GM12878 (cell line): ENCODE results near the gene HS3ST5. TPM values are rescaled to one million over a fixed set of nuclear protein-coding genes. Genes with fewer than 3 reads are reported as not detected.

Experiments
- ATAC-seq: fragments of 200-7000 bp; cut with Tn5 transposase; 3 replicates; pipeline ENCODE4 v1.9.1; 2020; ENCODE audit warnings: mild to moderate bottlenecking, moderate library complexity
- BruUV-seq: library from RNA; stranded (reverse); fragments of 400-500 nt; replicated peaks from 2 replicates; lab custom pipeline; 2021; lab: Mats Ljungman, UMichigan
- CTCF ChIA-PET: fragments of 300-600 bp; sonication (Branson Sonifier 250); formaldehyde crosslinking; extraction: SDS; loops from one replicate; lab custom pipeline; 2021; ENCODE audit warnings: inconsistent platforms; lab: Yijun Ruan, JAX
- POLR2A ChIA-PET: fragments of 350-600 bp; formaldehyde crosslinking; extraction: SDS; loops from one replicate; lab custom pipeline; 2021; ENCODE audit warnings: inconsistent platforms; lab: Charles Lee
- RAD21 ChIA-PET: fragments of 300-600 bp; sonication (Branson Sonifier 250); formaldehyde crosslinking; loops from one replicate; lab custom pipeline; 2023; ENCODE audit warnings: antibody characterized with exemption; ENCODE audit not compliant: unreplicated experiment; lab: Charles Lee
- SMC1A ChIA-PET: fragments of 300-600 bp; sonication (Branson Sonifier 250); formaldehyde crosslinking; loops from one replicate; lab custom pipeline; 2023; ENCODE audit not compliant: unreplicated experiment, uncharacterized antibody; lab: Charles Lee
- DNase-seq: peaks from one replicate; pipeline ENCODE4 v3.0.0-alpha.2; 2011; ENCODE audit warnings: low read depth, low spot score
- FAIRE-seq: peaks from 3 replicates; lab custom pipeline; 2011; peaks lifted over from hg19 to GRCh38; lab: Jason Lieb, UNC
- H2AFZ ChIP-seq: 2 replicates; pipeline ENCODE4 v1.6.0; 2011; ENCODE audit warnings: low read depth, low read length, control low read depth; ENCODE audit not compliant: control insufficient read depth
- H3K27ac ChIP-seq: 2 replicates; pipeline ENCODE4 v1.5.1; 2011; ENCODE audit warnings: control low read depth; ENCODE audit not compliant: control insufficient read depth, insufficient read depth
- H3K27me3 ChIP-seq, 2 experiments: replicated peaks in 1 of 2; 2 replicates each; pipeline versions ENCODE4 v1.6.0 to v1.6.1; 2011; ENCODE audit warnings: low read length in 1 of 2; ENCODE audit not compliant: control insufficient read depth in 2 of 2, insufficient read depth in 2 of 2
- H3K36me3 ChIP-seq, 2 experiments: 2 replicates each; pipeline ENCODE4 v1.5.1; 2011; ENCODE audit warnings: low read length in 1 of 2; ENCODE audit not compliant: control insufficient read depth in 2 of 2, insufficient read depth in 2 of 2
- H3K4me1 ChIP-seq: 2 replicates; pipeline ENCODE4 v1.6.1; 2011; ENCODE audit warnings: mild to moderate bottlenecking, low read length, moderate library complexity, mixed read lengths; ENCODE audit not compliant: control insufficient read depth, insufficient read depth
- H3K4me2 ChIP-seq: 2 replicates; pipeline ENCODE4 v1.6.0; 2011; ENCODE audit warnings: control low read depth; ENCODE audit not compliant: control insufficient read depth, insufficient read depth
- H3K4me3 ChIP-seq: fragments of 200-600 bp; sonication (generic); 2 replicates; pipeline ENCODE4 v1.5.1; 2016
- H3K79me2 ChIP-seq: 2 replicates; pipeline ENCODE4 v1.6.0; 2011; ENCODE audit warnings: low read length; ENCODE audit not compliant: control insufficient read depth, insufficient read depth
- H3K9ac ChIP-seq: 2 replicates; pipeline ENCODE4 v1.8.0; 2011; ENCODE audit warnings: low read length, control low read depth, mixed read lengths; ENCODE audit not compliant: control insufficient read depth, insufficient read depth
- H3K9me3 ChIP-seq: replicated peaks from 3 replicates; pipeline ENCODE4 v1.5.1; 2011; ENCODE audit warnings: mild to moderate bottlenecking, low read length; ENCODE audit not compliant: control insufficient read depth, insufficient read depth
- H4K20me1 ChIP-seq: 2 replicates; pipeline ENCODE4 v1.6.0; 2011; ENCODE audit not compliant: control insufficient read depth, insufficient read depth
- CTCF ChIP-seq, 3 experiments: IDR thresholded peaks in 2 of 3; conservative IDR thresholded peaks in 1 of 3; 2 replicates each; pipeline ENCODE4 v1.5.1; 2011; ENCODE audit warnings: low read depth in 3 of 3, low read length in 3 of 3, mild to moderate bottlenecking in 3 of 3, control low read depth in 2 of 3, moderate library complexity in 2 of 3, inconsistent platforms in 1 of 3, mixed read lengths in 1 of 3; ENCODE audit not compliant: control insufficient read depth in 2 of 3, insufficient read depth in 1 of 3; ENCODE audit errors: extremely low read depth in 1 of 3
- MAX ChIP-seq: IDR thresholded peaks from 2 replicates; pipeline ENCODE4 v1.6.1; 2012; ENCODE audit warnings: low read depth, low read length, improper control_type of control experiment
- NBN ChIP-seq: fragments of 450-650 bp; IDR thresholded peaks from 2 replicates; pipeline ENCODE4 v1.6.1; 2016
- NFXL1 ChIP-seq: fragments of 450-650 bp; IDR thresholded peaks from 2 replicates; pipeline ENCODE4 v1.6.1; 2017; ENCODE audit warnings: antibody characterized with exemption, mild to moderate bottlenecking, borderline replicate concordance
- SMC3 ChIP-seq: IDR thresholded peaks from 2 replicates; pipeline ENCODE4 v1.6.1; 2011; ENCODE audit warnings: low read length, improper control_type of control experiment, borderline replicate concordance
- TAF1 ChIP-seq: IDR thresholded peaks from 2 replicates; pipeline ENCODE4 v1.6.1; 2011; ENCODE audit warnings: mild to moderate bottlenecking, low read depth, low read length, borderline replicate concordance
- WGBS: methylation state at CpG from one replicate; pipeline ENCODE4 v1.1.6; 2016; ENCODE audit warnings: low lambda C conversion rate; ENCODE audit not compliant: insufficient replicate concordance, insufficient coverage; ENCODE audit errors: missing lambda C conversion rate; 5-methylcytosine and 5-hydroxymethylcytosine counted together
- in situ Hi-C: fragments of 300-500 bp; cut with MboI; formaldehyde crosslinking; loops from 9 replicates; pipeline ENCODE4 v1.14.3; 2018; ENCODE audit warnings: mixed read lengths
- intact Hi-C: fragments of 100-400 bp; cut with micrococcal nuclease; formaldehyde crosslinking; loops from one replicate; pipeline ENCODE4 v1.14.2; 2022; ENCODE audit not compliant: unreplicated experiment
- polyA plus RNA-seq, 11 experiments: library from polyadenylated mRNA; depleted of rRNA in 4 of 11; unstranded in 6 of 11; stranded (reverse) in 5 of 11; fragments of >200 nt; fragmentation: Nextera tagmentation in 4 of 11; fragmentation: Illumina TruSeq in 1 of 11; extraction: Ambion mirVana in 4 of 11; extraction: Trizol in 1 of 11; gene quantifications; 1 replicate in 1 of 11; 2 replicates in 10 of 11; pipeline versions ENCODE4 v1.2.1 to v1.2.3, GENCODE V29; 2011 to 2016; ENCODE audit warnings: inconsistent platforms in 2 of 11, missing spikeins in 2 of 11, low read depth in 1 of 11
- total RNA-seq, 4 experiments: library from RNA; depleted of rRNA in 3 of 4; stranded (reverse); fragments of >200 nt in 3 of 4; fragmentation: Illumina TruSeq in 1 of 4; extraction: Trizol in 1 of 4; gene quantifications; 2 replicates each; pipeline versions ENCODE4 v1.2.1 to v1.2.3, GENCODE V29; 2013 to 2021

The HS3ST5 gene
- total and polyA plus RNA-seq, 10 of the 15 experiments (the other 5 are each of a cell fraction or from before 2014, with no cell fraction given): 0.04 TPM; not detected in 9

- no peak overlapping the region for H3K4me3 ChIP-seq
- no peak for ATAC-seq
- CTCF ChIA-PET: no interaction called here
- no peaks in the 10 kb centered on the region for H3K9me3 ChIP-seq
- H3K27me3 ChIP-seq: no peaks in the 10 kb centered on the region; a peak in 1 of 4 replicates
- TF ChIP-seq MAX: no peak
- no peak for TF ChIP-seq TAF1
- TF ChIP-seq, all 136 proteins: peak for 0
- Histone ChIP-seq H2AFZ (no peak overlapping the region), H3K4me1 (no peaks in the 10 kb centered on the region), H4K20me1 (no peaks in the 10 kb centered on the region), H3K4me2 (no peak overlapping the region), H3K27ac (no peak overlapping the region), H3K9ac (no peak overlapping the region), H3K36me3 (no peaks in the 10 kb centered on the region), H3K79me2 (no peaks in the 10 kb centered on the region)
- RAD21 ChIA-PET: no interaction called here
- in situ Hi-C loops: no loop called here
- FAIRE-seq (no peak), DNase-seq (no peak)
- SMC1A ChIA-PET: no interaction called here
- no TSS peak for BruUV-seq
- WGBS: 38% methylated on average over 1 of the region's 1 CpG
- intact Hi-C loops: no loop called here
- POLR2A ChIA-PET: no interaction called here
Measured at GRCh38 chr6:114115652-114116051, 227.2 kb downstream of the HS3ST5 start.

- FAIRE-seq: no peak
- in situ Hi-C loops: no loop called here
- BruUV-seq: no TSS peak
- TF ChIP-seq NBN: no peak
- TF ChIP-seq NFXL1: no peak
- peak; percentile 65 to 72 (median 70) for TF ChIP-seq CTCF (IDR thresholded peaks at IDR 0.05 in 2 of 3, conservative IDR thresholded peaks at IDR 0.05 in 1 of 3; ENCODE audit: control insufficient read depth in 2 of 3, extremely low read depth in 1 of 3, insufficient read depth in 1 of 3, low read depth in 3 of 3, low read length in 3 of 3)
- peak; percentile 28; the same call in 1 of the 2 replicates for TF ChIP-seq SMC3
Measured at GRCh38 chr6:114108119-114109002, 234.5 kb downstream of the HS3ST5 start.

More at GRCh38 chr6:114108119-114109002, 234.5 kb downstream of the HS3ST5 start:
- H3K4me2 ChIP-seq: no peak overlapping the region
- RAD21 ChIA-PET: interaction anchor here (0.7 to 1.9 kb wide), 7 partner anchors 8 to 196 kb away, joined by 3 to 6 read pairs (median 4); no protein-coding TSS in a partner anchor
- no peak overlapping the region for H3K4me3 ChIP-seq
- no peaks in the 10 kb centered on the region for H3K27me3 ChIP-seq
- no peak overlapping the region for H3K27ac ChIP-seq
- intact Hi-C loops: loop anchor here (1.0 to 2.0 kb wide), 2 partner anchors 113 to 128 kb away; no protein-coding TSS in a partner anchor
- ATAC-seq: peak; percentile 87
- no peaks in the 10 kb centered on the region for H4K20me1 ChIP-seq
- 0% methylated on average over 11 of the region's 11 CpGs for WGBS
- POLR2A ChIA-PET: no interaction called here
- no peaks in the 10 kb centered on the region for H3K4me1 ChIP-seq
- H3K36me3 ChIP-seq: no peaks in the 10 kb centered on the region
- no peaks in the 10 kb centered on the region for H3K9me3 ChIP-seq
- no peak for DNase-seq
- CTCF ChIA-PET: interaction anchor here (0.5 to 3.9 kb wide), 37 partner anchors 9 to 1761 kb away, joined by 3 to 37 read pairs (median 3); no protein-coding TSS in a partner anchor
- no peak overlapping the region for H2AFZ ChIP-seq
- no peaks in the 10 kb centered on the region for H3K79me2 ChIP-seq
- SMC1A ChIA-PET: interaction anchor here (0.6 to 1.5 kb wide), 4 partner anchors 8 to 129 kb away, joined by 4 to 9 read pairs (median 4); no protein-coding TSS in a partner anchor
- H3K9ac ChIP-seq: no peak overlapping the region
